Tongue (tissue), 2 donors: Measurements from ENCODE around the gene NME2. TPM values are rescaled to one million over a fixed set of nuclear protein-coding genes. Genes with fewer than 3 reads are reported as not detected.
A peak's percentile ranks its signal among the peaks of the same experiment; 100 is the strongest.
"Not testable (repeated sequence)": the region's sequence is repeated elsewhere in the genome, so short reads cannot be mapped to it uniquely, and the experiment has no call there.

Experiments
- DNase-seq: peaks from one replicate; pipeline ENCODE4 v3.0.0-alpha.2; 2015
- total RNA-seq: library from RNA; depleted of rRNA; stranded (reverse); fragments of >200 nt; gene quantifications from one replicate; pipeline ENCODE4 v1.2.3, GENCODE V29; 2014

The NME2 gene
- 201 TPM for total RNA-seq

DNA sequence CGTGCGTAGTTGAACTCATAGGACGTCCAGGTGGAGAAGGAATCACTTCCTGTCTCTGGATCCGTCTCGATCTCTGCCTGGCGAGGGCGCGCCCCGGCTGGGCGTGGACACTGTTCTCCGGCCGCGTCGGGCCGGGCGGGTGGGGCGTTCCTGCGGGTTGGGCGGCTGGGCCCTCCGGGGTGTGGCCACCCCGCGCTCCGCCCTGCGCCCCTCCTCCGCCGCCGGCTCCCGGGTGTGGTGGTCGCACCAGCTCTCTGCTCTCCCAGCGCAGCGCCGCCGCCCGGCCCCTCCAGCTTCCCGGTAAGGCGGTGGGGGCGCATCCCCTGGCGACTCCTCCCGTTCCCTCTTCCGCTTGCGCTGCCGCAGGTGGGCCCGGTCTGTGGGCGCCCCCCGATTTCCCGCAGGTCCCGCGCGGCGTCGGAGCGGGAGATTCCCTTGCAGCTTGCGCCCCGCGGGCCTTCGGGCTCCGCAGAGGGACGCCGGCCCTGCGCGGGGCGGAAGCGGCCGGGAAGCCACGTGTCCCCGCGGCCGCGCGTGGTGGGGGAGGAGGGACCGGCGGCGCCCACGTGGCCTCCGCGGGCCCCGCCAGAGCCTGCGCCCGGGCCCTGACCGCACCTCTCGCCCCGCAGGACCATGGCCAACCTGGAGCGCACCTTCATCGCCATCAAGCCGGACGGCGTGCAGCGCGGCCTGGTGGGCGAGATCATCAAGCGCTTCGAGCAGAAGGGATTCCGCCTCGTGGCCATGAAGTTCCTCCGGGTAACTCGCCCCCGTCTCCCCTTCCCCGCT lies at the start of gene NME2:
Gene NME2, plus strand, starts transcription at position 214 of the 789 bp plus-strand sequence. Its CDS starts 420 bp downstream, at position 634.
- peak; percentile 94 for DNase-seq

DNA sequence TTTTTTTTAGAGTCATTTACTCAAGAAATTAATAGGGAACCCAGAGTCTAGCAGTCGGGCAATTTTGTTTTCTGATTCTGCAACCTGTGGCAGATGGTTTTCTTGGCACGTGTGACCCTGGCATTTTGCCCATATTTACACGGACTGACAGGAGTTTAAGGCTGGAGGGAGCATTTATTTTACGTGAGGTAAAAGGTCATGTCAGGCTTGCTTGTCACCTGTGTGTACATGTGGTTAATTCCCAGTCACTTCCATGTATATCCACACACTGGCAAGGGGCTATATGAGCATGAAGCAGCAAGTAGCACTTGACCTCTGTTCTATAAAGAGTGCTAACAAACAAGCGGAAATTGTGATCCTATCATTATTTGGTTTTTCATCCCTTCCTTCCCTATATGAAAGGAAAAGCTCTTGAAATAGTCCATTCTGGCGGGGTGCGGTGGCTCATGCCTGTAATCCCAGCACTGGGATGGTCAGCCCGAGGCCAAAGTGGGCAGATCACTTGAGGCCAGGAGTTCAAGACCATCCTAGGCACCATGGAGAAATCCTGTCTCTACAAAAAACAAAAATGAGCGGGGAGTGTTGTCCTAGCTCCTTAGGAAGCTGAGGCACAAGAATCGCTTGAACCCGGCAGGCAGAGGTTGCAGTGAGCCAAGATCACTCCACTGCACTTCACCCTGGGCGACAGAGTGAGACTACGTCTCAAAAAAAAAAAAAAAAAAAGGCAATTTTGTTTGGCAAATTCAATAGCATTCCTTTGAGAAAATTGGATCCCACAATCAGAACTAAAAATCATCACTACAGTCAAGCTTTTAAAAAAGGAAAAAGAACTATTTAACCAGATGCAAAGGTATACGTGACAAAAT lies 47.6 kb upstream of the NME2 start:
- peak; percentile 38 for DNase-seq

DNA sequence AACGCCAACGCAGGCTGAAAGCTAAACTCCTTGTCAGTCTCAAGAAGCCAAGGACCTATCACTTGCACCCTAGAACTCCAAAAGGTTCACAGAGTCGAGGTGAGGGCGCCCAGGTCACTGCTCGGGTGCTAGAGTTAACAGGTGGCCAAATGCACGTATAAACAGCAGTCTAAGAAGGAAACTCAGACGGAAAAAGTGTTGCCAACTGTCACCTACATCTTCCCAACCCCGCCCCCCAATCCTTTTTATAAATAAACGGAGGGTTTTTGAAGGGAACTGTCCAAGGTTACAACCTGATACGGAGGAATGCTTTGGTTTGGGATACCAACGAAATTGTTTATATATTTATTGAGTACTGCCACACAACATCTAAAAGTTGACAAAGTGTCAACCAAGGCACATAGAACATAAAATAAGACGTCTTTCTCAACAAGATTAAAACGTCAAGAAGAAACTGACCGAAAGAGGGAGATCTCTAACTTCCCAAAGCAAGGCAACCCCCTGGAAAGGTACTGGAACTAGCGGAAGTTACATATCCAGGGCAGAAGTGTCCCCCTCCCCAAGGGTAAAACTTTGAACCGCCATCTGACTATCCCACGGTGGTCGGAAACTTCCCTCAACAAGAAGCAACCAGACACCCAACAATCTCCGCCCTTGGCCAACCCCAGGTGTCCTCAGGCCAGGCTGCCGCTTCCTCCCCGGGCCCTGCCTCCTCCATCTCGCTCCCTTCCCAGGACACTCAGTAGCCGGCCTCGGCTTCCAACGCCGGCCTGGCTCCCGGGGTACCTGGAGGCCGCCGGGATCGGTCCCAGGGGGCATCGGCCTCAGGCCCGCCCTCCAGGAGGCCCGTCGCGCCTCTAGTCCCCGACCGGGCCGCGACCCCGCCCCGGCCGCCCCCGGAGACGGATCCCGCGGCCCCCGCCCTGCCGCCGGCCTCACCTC lies 46.5 kb upstream of the NME2 start:
- DNase-seq = peak; percentile 78

DNA sequence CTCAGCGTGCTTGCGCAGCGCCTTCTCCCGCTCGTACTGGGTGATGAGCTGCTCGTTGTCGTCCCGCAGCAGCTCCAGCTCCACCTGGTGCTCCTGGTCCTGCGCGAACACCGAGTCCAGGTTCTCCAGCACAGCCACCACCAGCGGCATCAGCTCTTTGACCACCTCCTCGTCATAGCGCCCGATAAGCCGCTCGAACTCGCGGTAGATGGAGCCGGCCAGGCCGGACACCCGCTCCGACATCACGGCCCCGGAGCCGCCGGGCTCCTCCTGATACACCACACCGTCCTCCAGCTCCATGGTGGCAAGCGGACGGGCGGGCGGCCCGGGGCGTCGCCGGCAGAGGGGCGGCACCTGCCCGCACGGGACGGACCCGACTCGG lies 45.9 kb upstream of the NME2 start:
- peak; percentile 63 for DNase-seq

DNA sequence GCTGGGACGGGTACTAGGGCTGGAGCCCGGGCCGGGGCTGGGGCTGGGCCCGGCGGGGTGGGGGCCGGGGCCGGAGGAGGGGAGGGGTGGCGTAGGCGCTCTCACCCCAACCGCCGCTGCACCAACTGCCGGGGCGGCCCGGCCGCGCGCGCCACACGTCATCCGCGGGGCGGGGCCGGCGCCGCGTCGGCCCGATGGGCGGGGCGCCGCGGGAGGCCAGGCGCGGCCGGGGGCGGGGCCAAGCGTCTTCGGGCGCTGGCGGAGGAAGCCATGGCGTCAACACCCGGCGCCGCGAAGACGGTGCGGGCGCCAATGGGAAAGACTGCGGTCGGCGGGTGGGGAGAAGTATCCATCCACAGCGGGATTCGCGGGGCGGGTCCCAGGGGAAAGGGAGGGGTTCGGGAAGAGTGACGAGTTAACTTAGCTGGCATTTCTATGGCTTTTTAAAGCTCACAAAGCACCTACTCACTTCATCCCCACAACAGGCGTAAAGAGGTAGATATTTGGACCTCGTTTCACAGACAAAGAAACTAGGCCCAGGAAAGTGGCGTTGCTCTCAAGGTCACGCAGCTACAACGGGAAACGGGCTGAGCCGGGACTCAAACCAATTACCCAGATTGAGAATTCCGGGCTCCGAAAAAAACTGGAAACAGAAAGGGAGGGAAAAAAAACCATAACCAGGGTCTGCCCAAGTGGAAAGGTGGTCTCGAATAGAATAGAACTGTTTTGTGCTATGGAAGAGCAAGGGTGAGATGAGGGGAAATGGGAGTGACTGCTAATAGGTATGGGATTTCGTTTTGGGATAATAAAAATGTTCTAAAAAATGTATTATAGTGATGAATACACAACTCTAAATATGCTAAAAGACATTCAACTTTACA lies 45.2 kb upstream of the NME2 start, which contains the start of gene SPAG9:
Gene SPAG9, minus strand, starts transcription at position 130 of the 881 bp plus-strand sequence. CDS start 212 bp downstream, outside the sequence.
- peak; percentile 99 for DNase-seq

DNA sequence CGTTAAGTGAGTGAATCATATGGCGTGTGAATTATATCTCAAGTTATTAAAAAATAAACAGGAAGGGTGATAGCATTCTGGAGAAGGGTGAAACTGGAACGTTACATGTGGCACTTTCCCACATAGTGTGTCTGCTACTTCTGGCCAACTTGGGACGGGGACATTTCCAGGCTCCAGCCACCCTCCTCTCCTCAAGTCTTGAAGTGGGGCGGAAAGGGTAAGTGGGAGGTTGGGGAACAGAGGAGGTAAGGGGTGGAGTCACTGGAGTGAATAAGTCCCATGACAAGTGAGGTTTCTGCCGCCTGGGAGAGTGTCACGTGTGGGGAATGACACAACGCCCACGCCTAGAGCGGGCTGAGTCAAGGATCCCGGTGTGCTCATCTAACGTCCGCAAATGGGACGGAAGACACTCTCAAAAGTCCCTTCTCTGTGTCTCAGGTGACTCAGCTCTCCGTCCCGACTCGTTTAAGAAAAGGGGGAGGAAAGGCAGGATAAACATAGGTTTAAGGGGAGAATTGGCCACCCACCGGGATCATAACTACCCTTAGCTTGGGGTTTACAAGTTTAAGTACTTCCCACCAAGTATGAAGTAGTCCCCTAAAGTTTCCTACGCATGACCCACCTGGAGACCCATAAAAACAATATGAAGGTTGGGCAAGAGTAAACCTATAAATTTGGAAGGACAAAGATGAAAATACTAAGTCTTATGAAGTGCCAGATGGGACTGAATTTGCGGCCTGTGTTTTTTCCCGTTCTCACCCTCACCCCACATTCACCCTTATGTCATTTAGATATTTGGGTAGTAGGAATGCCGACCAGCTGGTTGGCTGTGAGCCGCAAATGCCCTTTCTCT lies 44.4 kb upstream of the NME2 start:
- DNase-seq = peak; percentile 83

DNA sequence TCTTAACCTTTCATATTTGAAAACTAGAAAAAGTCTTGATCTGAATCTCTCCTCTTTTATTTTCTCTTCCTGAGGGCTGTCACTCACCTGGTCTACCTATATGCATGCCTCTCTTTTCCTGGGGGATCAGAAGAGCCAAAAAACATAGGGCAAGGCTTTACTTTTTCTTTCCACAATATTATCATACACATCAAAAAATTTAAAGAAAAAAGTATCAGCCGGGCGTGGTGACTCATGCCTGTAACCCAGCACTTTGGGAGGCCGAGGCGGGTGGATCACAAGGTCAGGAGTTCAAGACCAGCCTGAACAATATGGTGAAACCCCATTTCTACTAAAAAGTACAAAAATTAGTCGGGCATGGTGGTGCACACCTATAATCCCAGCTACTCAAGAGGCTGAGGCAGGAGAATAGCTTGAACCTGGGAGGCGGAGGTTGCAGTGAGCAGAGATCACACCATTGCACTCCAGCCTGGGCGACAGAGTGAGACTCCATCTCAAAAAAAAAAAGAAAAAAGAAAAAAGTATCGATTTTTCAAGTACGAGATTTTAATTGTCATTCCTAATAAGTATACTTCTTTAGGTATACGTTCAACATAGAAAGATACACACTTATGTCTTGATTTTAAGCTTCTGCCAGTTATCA lies 43.6 kb upstream of the NME2 start:
- not testable (repeated sequence) for DNase-seq

DNA sequence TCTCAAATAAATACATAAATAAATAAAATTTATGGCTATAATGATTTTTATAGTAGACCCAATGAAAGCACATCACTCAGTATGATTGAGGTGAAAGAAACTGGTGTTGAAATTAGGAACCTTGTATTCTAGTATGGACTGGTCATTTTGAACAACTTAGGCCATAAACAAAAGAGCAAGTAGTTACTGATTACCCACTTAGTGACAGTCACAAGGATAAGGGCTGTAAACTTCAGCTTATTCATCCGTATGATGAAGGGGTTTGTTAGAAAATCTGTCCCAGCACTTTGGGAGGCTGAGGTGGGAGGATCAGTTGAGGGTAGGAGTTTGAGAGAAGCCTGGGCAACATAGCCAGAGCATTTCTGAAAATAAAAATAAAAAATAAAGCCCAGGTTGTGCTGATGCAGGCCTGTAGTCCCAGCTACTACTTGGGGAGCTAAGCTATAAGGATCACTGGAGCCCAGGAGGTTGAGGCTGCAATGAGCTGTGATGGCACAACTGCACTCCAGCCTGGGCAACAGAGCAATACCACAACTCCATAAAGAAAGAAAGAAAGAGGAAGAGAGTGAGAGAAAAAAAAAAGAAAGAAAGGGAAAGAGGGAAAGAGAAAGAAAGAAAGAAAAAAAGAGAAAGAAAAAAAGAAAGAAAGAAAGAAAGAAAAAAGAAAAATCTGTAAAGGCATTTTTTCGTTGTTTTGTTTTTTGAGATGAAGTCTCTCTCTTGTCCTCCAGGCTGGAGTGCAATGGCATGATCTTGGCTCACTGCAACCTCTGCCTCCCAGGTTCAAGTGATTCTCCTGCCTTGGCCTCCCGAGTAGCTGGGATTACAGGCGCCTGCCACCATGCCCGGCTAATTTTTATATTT lies 41.3 kb upstream of the NME2 start:
- DNase-seq = no peak

DNA sequence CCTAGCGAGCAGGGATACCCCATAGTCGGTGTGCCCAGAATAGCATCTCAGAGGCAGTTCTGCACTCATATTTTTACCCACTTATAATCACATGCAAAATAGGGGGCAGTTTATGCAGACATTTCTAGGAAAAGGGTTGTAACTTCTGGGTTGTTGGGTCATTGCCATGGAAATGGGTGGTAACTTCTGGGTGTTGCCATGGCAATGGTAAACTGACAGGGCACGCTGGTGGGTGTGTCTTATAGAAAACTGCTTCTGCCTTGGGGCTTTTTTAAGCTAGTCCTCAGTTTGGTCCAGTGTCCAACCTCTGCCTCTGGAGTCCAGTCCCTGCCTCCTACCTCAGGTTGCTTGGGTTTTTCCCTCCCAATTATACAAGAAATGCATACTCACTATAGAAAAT lies 38.1 kb upstream of the NME2 start:
- DNase-seq = peak; percentile 19

DNA sequence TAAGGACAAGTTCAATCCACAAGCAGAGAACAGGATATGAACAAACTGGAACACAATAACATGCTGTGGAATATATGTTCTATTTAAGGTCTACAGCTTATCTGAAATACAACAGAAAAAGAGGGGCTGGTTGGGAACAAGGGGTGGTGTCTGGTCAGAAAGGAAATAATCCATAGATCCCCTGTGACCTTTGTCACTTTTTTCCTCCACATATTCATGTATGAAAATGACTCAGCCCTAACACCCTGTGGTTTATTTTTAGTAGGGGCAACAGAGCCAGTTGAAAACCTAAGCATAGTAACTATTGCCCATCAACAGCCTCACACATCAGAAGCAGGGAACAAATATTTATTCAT lies 33.3 kb upstream of the NME2 start:
- DNase-seq = no peak

DNA sequence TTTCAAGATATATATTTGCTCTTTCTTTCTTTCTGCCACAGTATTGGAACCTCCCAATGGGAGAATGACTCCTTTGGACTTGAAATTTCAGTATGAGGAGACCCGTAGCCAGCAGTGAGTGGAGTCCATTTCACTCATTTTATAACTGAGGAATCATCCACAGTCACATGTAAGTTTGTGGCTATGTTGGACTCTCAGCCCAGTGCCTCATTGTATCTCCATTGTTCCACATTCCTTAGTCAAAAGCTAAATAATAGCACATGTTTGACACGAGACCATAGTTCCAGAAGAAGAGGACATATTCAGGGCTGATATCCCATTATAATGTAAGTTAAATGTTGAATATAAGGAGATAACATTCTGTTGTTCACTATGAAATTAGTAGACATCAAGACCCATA lies 32.8 kb upstream of the NME2 start:
- no peak for DNase-seq

DNA sequence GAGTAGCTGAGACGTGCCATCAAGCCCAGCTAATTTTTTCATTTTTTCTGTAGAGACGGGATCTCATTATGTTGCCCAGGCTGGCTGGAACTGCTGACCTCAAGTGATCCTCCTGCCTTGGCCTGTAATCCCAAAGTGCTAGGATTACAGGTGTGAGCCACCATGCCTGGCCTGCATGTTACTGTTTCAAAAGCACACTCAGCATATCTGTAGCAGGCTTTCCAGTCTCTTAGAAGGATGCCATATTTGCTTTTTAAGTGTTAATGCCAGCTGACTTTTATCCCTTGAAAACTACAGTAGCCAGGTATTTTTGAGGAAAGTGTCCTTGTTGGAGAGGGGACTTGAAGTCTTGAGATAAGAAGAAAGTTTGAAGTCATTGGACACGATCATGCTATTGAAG lies 30.3 kb upstream of the NME2 start:
- no peak for DNase-seq

DNA sequence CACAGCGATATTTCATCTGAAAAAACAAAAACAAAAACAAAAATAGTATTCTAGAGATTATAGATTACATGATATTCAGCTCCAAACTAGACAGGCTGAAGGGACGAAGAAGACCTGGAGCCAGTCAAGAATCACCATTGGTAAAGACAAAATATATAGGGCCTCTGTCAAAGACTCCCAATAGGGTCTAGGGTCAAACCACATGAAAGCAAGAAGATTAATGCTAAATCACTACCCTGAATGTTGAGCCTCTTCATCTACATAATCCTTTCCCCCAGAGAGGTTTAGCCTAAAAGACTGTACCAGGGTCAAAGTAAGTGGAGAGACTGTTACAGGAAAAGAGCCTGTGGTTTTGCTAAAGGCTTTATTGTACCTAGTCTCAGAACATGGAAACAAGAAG lies 23.6 kb upstream of the NME2 start:
- DNase-seq = no peak

DNA sequence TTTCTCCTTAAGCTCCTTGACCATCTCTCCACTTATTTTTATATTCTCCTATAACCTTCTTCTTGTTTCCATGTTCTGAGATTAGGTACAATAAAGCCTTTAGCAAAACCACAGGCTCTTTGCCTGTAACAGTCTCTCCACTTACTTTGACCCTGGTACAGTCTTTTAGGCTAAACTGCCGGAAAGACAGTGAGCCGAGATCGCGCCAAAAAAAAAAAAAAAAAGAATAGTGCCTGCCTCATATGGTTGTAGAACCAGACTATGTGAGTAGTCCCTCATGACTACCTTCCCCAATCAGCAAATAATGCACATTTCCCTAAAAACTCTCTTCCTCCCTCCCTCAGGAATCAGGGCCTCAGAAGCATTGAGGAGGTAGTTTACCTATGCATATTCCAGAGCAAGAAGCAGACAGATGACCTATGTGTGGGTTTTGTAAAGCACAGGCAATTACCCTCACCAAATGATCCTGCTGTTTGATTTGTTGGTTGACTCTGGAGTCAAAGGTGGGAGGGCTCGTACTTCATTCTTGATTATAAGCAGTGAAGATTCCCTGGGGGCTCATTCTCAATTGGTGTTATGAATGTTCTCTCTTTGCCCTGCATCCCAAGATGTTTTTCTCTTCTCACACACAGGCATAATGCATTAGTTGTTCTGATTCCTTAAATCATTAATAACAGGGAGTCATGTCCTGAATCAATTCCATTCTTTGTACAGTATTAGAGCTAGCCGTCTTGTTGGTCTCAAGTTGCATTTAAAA lies 21.8 kb upstream of the NME2 start:
- no peak for DNase-seq

DNA sequence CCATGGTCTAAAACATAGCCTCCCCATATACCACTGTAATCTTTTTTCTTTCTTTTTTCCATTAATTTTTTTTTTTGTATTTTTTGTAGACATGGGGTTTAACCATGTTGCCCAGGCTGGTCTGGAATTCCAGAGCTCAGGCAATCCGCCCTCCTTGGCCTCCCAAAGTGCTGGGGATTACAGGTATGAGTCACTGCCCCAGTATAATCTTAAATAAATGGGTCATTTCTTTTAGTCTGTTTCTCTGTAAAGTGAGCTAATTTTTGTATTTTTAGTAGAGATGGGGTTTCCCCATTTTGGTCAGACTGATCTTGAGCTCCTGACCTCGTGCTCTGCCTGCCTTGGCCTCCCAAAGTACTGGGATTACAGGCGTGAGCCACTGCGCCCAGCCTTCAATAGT lies 18.6 kb upstream of the NME2 start:
- DNase-seq = no peak

DNA sequence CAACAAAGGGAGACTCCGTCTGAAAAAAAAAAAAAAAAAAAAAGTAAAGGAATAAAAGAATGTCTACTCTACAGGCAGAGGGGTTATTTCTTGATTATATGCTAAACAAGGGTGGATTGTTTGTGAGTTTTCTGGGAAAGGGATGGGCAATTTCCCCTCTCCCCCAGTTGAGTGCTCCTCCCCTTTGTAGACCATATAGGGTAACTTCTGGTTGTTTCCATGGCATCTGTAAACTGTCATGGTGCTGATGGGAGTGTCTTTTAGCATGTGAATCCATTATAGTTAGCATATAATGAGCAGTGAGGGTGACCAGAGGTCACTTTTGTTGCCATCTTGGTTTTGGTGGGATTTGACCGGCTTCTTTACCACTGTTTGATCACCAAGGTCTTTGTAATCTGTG lies 17.0 kb upstream of the NME2 start:
- DNase-seq = no peak

DNA sequence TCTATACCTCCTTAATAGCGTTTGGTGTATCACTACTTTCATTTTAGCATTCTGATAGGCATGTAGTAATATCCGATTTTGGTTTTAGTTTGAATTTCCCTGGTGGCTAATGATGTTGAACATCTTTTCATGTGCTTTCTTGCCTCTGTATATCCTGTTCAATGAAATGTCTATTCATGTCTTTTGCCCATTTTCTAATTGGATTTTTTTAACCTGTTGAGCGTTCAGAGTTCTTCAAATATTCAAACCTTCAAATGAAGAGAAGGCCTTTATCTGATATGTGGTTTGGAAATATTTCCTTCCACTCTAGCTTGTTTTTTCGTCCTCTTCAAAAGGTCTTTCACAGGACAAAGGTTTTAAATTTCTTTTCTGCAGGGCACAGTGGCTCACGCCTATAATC lies 15.3 kb upstream of the NME2 start:
- DNase-seq = no peak

DNA sequence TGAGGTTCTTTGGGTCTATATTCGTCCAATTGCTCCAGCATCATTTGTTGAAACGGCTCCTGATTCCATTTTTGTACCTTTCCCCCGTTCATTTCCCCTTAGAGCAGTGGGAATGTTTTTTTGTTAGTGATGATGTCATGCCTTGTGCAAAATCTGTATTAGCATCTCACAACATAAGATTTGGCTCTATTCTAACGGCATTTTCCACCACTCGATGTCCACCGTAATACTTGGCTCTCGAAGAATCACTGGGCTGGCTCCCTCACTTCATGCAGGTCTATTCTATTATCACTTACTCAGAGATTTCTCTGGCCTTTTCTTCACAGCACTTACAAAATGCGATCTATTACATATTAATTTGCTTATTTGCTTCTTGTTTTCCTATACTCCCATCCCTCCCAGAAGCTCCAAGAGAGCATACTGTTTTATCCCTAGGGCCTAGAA lies 13.4 kb upstream of the NME2 start:
- no peak for DNase-seq
